GM19467 (cell line): ENCODE data around the gene KCNMB2.

Experiments used
- ATAC-seq: cut with Tn5 transposase; IDR thresholded peaks from one replicate; pipeline ENCODE4 v1.9.1; 2021; ENCODE audit warnings: mild to moderate bottlenecking, moderate library complexity; ENCODE audit not compliant: unreplicated experiment

Gene KCNMB2

GRCh38 chr3:178685591-178685906 is 149.3 kb downstream of the KCNMB2 start:
- no peak for ATAC-seq

GRCh38 chr3:178686826-178687225 is 150.6 kb downstream of the KCNMB2 start:
- ATAC-seq = no peak

GRCh38 chr3:178690571-178690970 is 154.3 kb downstream of the KCNMB2 start:
- no peak for ATAC-seq

- ATAC-seq = no peak
These were observed 163.1 kb downstream of the KCNMB2 start for GRCh38 chr3:178699364-178699763.

- ATAC-seq = no peak
These were observed 163.6 kb downstream of the KCNMB2 start for GRCh38 chr3:178699810-178700209.

GRCh38 chr3:178703268-178703975 is 167.2 kb downstream of the KCNMB2 start:
- ATAC-seq = no peak

- no peak for ATAC-seq
These were observed 169.7 kb downstream of the KCNMB2 start for GRCh38 chr3:178705925-178706324.

GRCh38 chr3:178706411-178706810 is 170.2 kb downstream of the KCNMB2 start:
- no peak for ATAC-seq

- ATAC-seq = peak; percentile 53
These were observed 171.2 kb downstream of the KCNMB2 start for GRCh38 chr3:178707311-178708031.

GRCh38 chr3:178709051-178709450 is 172.8 kb downstream of the KCNMB2 start:
- ATAC-seq = no peak

GRCh38 chr3:178711753-178712152 is 175.5 kb downstream of the KCNMB2 start:
- no peak for ATAC-seq

GRCh38 chr3:178712247-178712646 is 176.0 kb downstream of the KCNMB2 start:
- ATAC-seq = no peak

- ATAC-seq = no peak
These were observed 178.9 kb downstream of the KCNMB2 start for GRCh38 chr3:178714925-178715832.

- ATAC-seq = no peak
These were observed 182.9 kb downstream of the KCNMB2 start for GRCh38 chr3:178718995-178719635.

GRCh38 chr3:178732824-178733223 is 196.6 kb downstream of the KCNMB2 start:
- no peak for ATAC-seq

- ATAC-seq = no peak
These were observed 198.9 kb downstream of the KCNMB2 start for GRCh38 chr3:178735032-178735674.

GRCh38 chr3:178736300-178736699 is 200.1 kb downstream of the KCNMB2 start:
- ATAC-seq = no peak

GRCh38 chr3:178739720-178740119 is 203.5 kb downstream of the KCNMB2 start:
- ATAC-seq = no peak

GRCh38 chr3:178741020-178741419 is 204.8 kb downstream of the KCNMB2 start:
- ATAC-seq = no peak

- no peak for ATAC-seq
These were observed 207.1 kb downstream of the KCNMB2 start for GRCh38 chr3:178743297-178743696.
